ENCODE data around the gene HOATZ.

Gene HOATZ

DNA sequence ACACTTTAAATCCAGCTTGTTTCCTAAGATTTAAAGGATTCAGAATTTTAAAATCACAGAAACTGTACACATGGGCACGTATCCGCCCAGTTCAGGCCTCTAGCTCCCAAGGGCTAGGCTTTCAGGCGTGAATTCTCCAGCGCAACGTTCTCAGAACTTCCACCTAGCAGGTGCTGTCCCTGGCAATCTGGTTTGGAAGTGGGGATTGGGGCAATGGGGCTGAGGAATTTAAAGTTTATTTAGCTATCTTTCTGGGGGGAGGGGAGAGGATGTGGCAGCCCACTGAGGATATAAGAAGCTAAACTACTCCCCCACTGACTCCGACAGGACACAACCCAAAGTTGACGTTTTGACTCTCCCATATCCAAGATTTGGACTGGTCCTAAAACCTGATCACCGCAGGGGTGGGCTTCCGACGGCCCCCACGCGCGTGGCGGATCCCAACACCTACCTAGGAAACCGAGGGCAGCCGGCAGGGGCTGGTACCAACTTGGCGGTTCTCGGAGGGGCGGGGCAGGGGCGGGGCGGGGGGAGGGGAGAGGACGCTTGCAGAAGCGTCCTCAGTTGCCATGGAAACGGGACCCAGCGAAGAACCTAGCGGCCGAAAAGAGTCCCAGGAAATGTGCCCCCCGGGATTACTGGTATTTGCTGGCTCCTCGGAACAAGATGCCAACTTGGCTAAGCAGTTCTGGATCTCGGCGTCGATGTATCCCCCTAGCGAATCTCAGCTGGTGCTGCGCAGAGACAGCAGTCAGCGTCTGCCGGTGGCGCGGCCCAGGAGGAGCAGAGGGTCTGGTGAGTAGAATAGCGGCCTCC, at the start of gene HOATZ:
TSS of gene HOATZ (plus strand) at position 563 of the 816 bp plus-strand sequence. CDS start at position 570, 7 bp downstream.
- Histone ChIP-seq H3K4me1 (ENCODE audit: insufficient read depth, low read length, severe bottlenecking) (peaks cover 11% of the 10 kb centered on the region), H3F3A (ENCODE audit: insufficient read depth, low read length) (no peaks in the 10 kb centered on the region), H2AFZ (ENCODE audit: low read length) (no peak within 1 kb of the TSS), H3K9ac (ENCODE audit: low read length) (no peak within 1 kb of the TSS), H4K20me1 (ENCODE audit: insufficient read depth, low read length) (no peaks in the 10 kb centered on the region), H3K4me2 (ENCODE audit: low read length) (peak within 1 kb of the TSS; percentile 62), H3K9me2 (ENCODE audit: low read depth, low read length) (no peaks in the 10 kb centered on the region), H3K79me2 (ENCODE audit: insufficient read depth, low read length) (no peaks in the 10 kb centered on the region), H3K27ac (ENCODE audit: low read depth, low read length, poor library complexity, severe bottlenecking) (no peak within 1 kb of the TSS), H3K36me3 (ENCODE audit: insufficient read depth, low read length) (no peaks in the 10 kb centered on the region), H3K4me3 (ENCODE audit: low read depth, low read length, poor library complexity, severe bottlenecking) (peak within 1 kb of the TSS; percentile 50), H3K9me3 (ENCODE audit: low read length) (no peaks in the 10 kb centered on the region), H3K27me3 (ENCODE audit: insufficient read depth, low read length) (0 out of 2 replicates have a peak, but pooled peaks cover 5% of the 10 kb centered on the region)
- TF ChIP-seq CTCF (IDR thresholded peaks at IDR 0.05; ENCODE audit: low read length) (peak; percentile 23; the same call in 1 of the 2 replicates), EZH2 (IDR thresholded peaks at IDR 0.05; ENCODE audit: borderline replicate concordance, low read length) (no peak)

DNA sequence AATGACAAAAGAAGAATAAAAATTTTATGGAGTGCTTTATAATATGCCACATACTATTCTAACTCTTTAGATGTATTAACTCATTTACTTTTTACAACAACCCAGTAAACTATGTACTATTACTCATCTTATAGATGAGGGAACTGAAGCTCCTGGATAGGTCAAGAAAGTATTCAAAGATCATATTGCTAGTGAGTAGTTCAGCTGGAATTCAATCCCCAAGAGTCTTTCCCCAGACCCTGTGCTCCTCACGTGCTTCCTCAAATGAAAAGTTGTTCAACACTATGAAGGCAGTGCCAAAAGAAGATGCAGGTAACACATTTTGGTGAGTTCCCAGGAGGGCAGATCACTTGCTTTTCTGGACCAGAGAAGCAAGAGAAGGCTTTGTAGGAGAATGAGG, 49.2 kb upstream of the HOATZ start:
- H3K4me3 ChIP-seq (ENCODE audit: low read depth, low read length, poor library complexity, severe bottlenecking), result no peak overlapping the region

DNA sequence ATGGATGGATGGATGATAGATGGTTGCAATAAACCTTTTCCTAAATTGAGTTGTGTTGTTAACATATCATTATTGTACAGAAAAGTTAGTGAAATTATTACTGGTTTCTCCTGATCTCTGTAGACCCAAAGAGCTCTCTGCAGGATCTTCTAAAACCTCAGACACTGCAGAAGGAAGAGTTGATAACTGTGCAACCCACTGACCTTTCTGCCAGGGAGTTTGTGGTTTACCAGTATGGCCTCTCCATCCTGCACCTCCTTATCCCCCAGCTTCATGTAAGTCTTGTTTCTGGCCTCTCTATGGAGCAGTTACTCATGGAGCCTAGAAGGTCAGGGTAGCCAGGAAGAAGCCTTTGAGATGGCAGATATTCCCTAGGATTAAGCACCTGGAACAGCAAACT, 48.0 kb upstream of the HOATZ start:
- H3K4me2 ChIP-seq (ENCODE audit: low read length), result no peak overlapping the region
- H3F3A ChIP-seq (ENCODE audit: insufficient read depth, low read length), result no peaks in the 10 kb centered on the region
- H3K9me2 ChIP-seq (ENCODE audit: low read depth, low read length), result no peaks in the 10 kb centered on the region
- no peaks in the 10 kb centered on the region for H3K4me1 ChIP-seq (ENCODE audit: insufficient read depth, low read length, severe bottlenecking)
- TF ChIP-seq EZH2 (IDR thresholded peaks at IDR 0.05; ENCODE audit: borderline replicate concordance, low read length) (no peak), CTCF (IDR thresholded peaks at IDR 0.05; ENCODE audit: low read length) (no peak)
- no peaks in the 10 kb centered on the region for H3K79me2 ChIP-seq (ENCODE audit: insufficient read depth, low read length)
- no peak overlapping the region for H3K9ac ChIP-seq (ENCODE audit: low read length)
- H3K4me3 ChIP-seq (ENCODE audit: low read depth, low read length, poor library complexity, severe bottlenecking), result no peak overlapping the region
- no peaks in the 10 kb centered on the region for H4K20me1 ChIP-seq (ENCODE audit: insufficient read depth, low read length)
- no peak overlapping the region for H3K27ac ChIP-seq (ENCODE audit: low read depth, low read length, poor library complexity, severe bottlenecking)
- no peaks in the 10 kb centered on the region for H3K36me3 ChIP-seq (ENCODE audit: insufficient read depth, low read length)
- H2AFZ ChIP-seq (ENCODE audit: low read length), result no peak overlapping the region
- H3K27me3 ChIP-seq (ENCODE audit: insufficient read depth, low read length), result no peaks in the 10 kb centered on the region; the same call in 1 of the 2 replicates
- no peaks in the 10 kb centered on the region for H3K9me3 ChIP-seq (ENCODE audit: low read length)

More for the DNA sequence above, 49.2 kb upstream of the HOATZ start:
- TF ChIP-seq CTCF (IDR thresholded peaks at IDR 0.05; ENCODE audit: low read length), result no peak
- TF ChIP-seq EZH2 (IDR thresholded peaks at IDR 0.05; ENCODE audit: borderline replicate concordance, low read length), result no peak
- no peaks in the 10 kb centered on the region for H4K20me1 ChIP-seq (ENCODE audit: insufficient read depth, low read length)
- no peaks in the 10 kb centered on the region for H3K9me2 ChIP-seq (ENCODE audit: low read depth, low read length)
- no peaks in the 10 kb centered on the region for H3K4me1 ChIP-seq (ENCODE audit: insufficient read depth, low read length, severe bottlenecking)
- H3K27ac ChIP-seq (ENCODE audit: low read depth, low read length, poor library complexity, severe bottlenecking), result no peak overlapping the region
- no peaks in the 10 kb centered on the region for H3K9me3 ChIP-seq (ENCODE audit: low read length)
- no peak overlapping the region for H3K4me2 ChIP-seq (ENCODE audit: low read length)
- H2AFZ ChIP-seq (ENCODE audit: low read length), result no peak overlapping the region
- H3K79me2 ChIP-seq (ENCODE audit: insufficient read depth, low read length), result no peaks in the 10 kb centered on the region
- H3F3A ChIP-seq (ENCODE audit: insufficient read depth, low read length), result no peaks in the 10 kb centered on the region
- H3K27me3 ChIP-seq (ENCODE audit: insufficient read depth, low read length), result peaks cover 5% of the 10 kb centered on the region
- H3K9ac ChIP-seq (ENCODE audit: low read length), result no peak overlapping the region
- no peaks in the 10 kb centered on the region for H3K36me3 ChIP-seq (ENCODE audit: insufficient read depth, low read length)
